ENCODE data around the gene DNAH17. TPM values are rescaled to one million over a fixed set of nuclear protein-coding genes. Genes with fewer than 3 reads are reported as not detected.

Gene DNAH17
- polyA plus RNA-seq, 2 donors, result 0.02 to 0.11 TPM

- Histone ChIP-seq H3K9me3 (ENCODE audit: control insufficient read depth in 2 of 2, insufficient read depth in 1 of 2, low read depth in 1 of 2, low read length in 1 of 2) (no peaks in the 10 kb centered on the region), H3K4me3 (ENCODE audit: low read depth in 1 of 2, low read length in 2 of 2) (no peak overlapping the region), H3K27me3 (ENCODE audit: control insufficient read depth in 1 of 2, insufficient read depth in 2 of 2, low read length in 2 of 2) (no peaks in the 10 kb centered on the region), H3K27ac (ENCODE audit: low read depth in 2 of 2, low read length in 1 of 2) (no peak overlapping the region), H3K4me1 (ENCODE audit: control insufficient read depth in 2 of 2, insufficient read depth in 2 of 2, low read length in 1 of 2) (no peaks in the 10 kb centered on the region), H3K36me3 (ENCODE audit: control insufficient read depth in 2 of 2, insufficient read depth in 2 of 2, low read length in 1 of 2) (no peaks in the 10 kb centered on the region)
- 86 to 89% methylated on average over 11 of the region's 11 CpGs for WGBS, 2 donors
Measured at GRCh38 chr17:78567991-78568390, 9.2 kb downstream of the DNAH17 start.

- Histone ChIP-seq H3K27ac (ENCODE audit: low read depth in 2 of 2, low read length in 1 of 2) (no peak overlapping the region), H3K4me3 (ENCODE audit: low read depth in 1 of 2, low read length in 2 of 2) (no peak overlapping the region)
- WGBS, 2 donors, result 89 to 91% methylated on average over 10 of the region's 10 CpGs
Measured at GRCh38 chr17:78566947-78567346, 10.2 kb downstream of the DNAH17 start.

GRCh38 chr17:78563189-78564145 is 13.7 kb downstream of the DNAH17 start:
- H3K27ac ChIP-seq (ENCODE audit: low read depth in 2 of 2, low read length in 1 of 2), result no peak overlapping the region

More at GRCh38 chr17:78566947-78567346, 10.2 kb downstream of the DNAH17 start:
- H3K4me1 ChIP-seq (ENCODE audit: control insufficient read depth in 2 of 2, insufficient read depth in 2 of 2, low read length in 1 of 2), result no peaks in the 10 kb centered on the region
- no peaks in the 10 kb centered on the region for H3K9me3 ChIP-seq (ENCODE audit: control insufficient read depth in 2 of 2, insufficient read depth in 1 of 2, low read depth in 1 of 2, low read length in 1 of 2)
- no peaks in the 10 kb centered on the region for H3K36me3 ChIP-seq (ENCODE audit: control insufficient read depth in 2 of 2, insufficient read depth in 2 of 2, low read length in 1 of 2)
- no peaks in the 10 kb centered on the region for H3K27me3 ChIP-seq (ENCODE audit: control insufficient read depth in 1 of 2, insufficient read depth in 2 of 2, low read length in 2 of 2)

GRCh38 chr17:78562734-78563133 is 14.5 kb downstream of the DNAH17 start:
- Histone ChIP-seq H3K9me3 (ENCODE audit: control insufficient read depth in 2 of 2, insufficient read depth in 1 of 2, low read depth in 1 of 2, low read length in 1 of 2) (no peaks in the 10 kb centered on the region), H3K36me3 (ENCODE audit: control insufficient read depth in 2 of 2, insufficient read depth in 2 of 2, low read length in 1 of 2) (no peaks in the 10 kb centered on the region), H3K27me3 (ENCODE audit: control insufficient read depth in 1 of 2, insufficient read depth in 2 of 2, low read length in 2 of 2) (no peaks in the 10 kb centered on the region), H3K4me1 (ENCODE audit: control insufficient read depth in 2 of 2, insufficient read depth in 2 of 2, low read length in 1 of 2) (no peaks in the 10 kb centered on the region), H3K4me3 (ENCODE audit: low read depth in 1 of 2, low read length in 2 of 2) (no peak overlapping the region), H3K27ac (ENCODE audit: low read depth in 2 of 2, low read length in 1 of 2) (no peak overlapping the region)
- 87 to 89% methylated on average over 7 of the region's 7 CpGs for WGBS, 2 donors

More at GRCh38 chr17:78563189-78564145, 13.7 kb downstream of the DNAH17 start:
- no peak overlapping the region for H3K4me3 ChIP-seq (ENCODE audit: low read depth in 1 of 2, low read length in 2 of 2)
- no peaks in the 10 kb centered on the region for H3K4me1 ChIP-seq (ENCODE audit: control insufficient read depth in 2 of 2, insufficient read depth in 2 of 2, low read length in 1 of 2)
- no peaks in the 10 kb centered on the region for H3K27me3 ChIP-seq (ENCODE audit: control insufficient read depth in 1 of 2, insufficient read depth in 2 of 2, low read length in 2 of 2)
- 64 to 67% methylated on average over 22 of the region's 22 CpGs for WGBS, 2 donors
- no peaks in the 10 kb centered on the region for H3K36me3 ChIP-seq (ENCODE audit: control insufficient read depth in 2 of 2, insufficient read depth in 2 of 2, low read length in 1 of 2)
- H3K9me3 ChIP-seq (ENCODE audit: control insufficient read depth in 2 of 2, insufficient read depth in 1 of 2, low read depth in 1 of 2, low read length in 1 of 2), result no peaks in the 10 kb centered on the region

- Histone ChIP-seq H3K4me3 (ENCODE audit: low read depth in 1 of 2, low read length in 2 of 2) (no peak overlapping the region), H3K4me1 (ENCODE audit: control insufficient read depth in 2 of 2, insufficient read depth in 2 of 2, low read length in 1 of 2) (no peaks in the 10 kb centered on the region), H3K9me3 (ENCODE audit: control insufficient read depth in 2 of 2, insufficient read depth in 1 of 2, low read depth in 1 of 2, low read length in 1 of 2) (no peaks in the 10 kb centered on the region), H3K27me3 (ENCODE audit: control insufficient read depth in 1 of 2, insufficient read depth in 2 of 2, low read length in 2 of 2) (no peaks in the 10 kb centered on the region), H3K27ac (ENCODE audit: low read depth in 2 of 2, low read length in 1 of 2) (no peak overlapping the region), H3K36me3 (ENCODE audit: control insufficient read depth in 2 of 2, insufficient read depth in 2 of 2, low read length in 1 of 2) (no peaks in the 10 kb centered on the region)
- 89 to 94% methylated on average over 10 of the region's 10 CpGs for WGBS, 2 donors
Measured at GRCh38 chr17:78561166-78561565, 16.0 kb downstream of the DNAH17 start.

GRCh38 chr17:78560731-78561130 is 16.5 kb downstream of the DNAH17 start:
- 94 to 95% methylated on average over 22 of the region's 22 CpGs for WGBS, 2 donors
- no peak overlapping the region for H3K4me3 ChIP-seq (ENCODE audit: low read depth in 1 of 2, low read length in 2 of 2)
- H3K27me3 ChIP-seq (ENCODE audit: control insufficient read depth in 1 of 2, insufficient read depth in 2 of 2, low read length in 2 of 2), result no peaks in the 10 kb centered on the region
- no peaks in the 10 kb centered on the region for H3K9me3 ChIP-seq (ENCODE audit: control insufficient read depth in 2 of 2, insufficient read depth in 1 of 2, low read depth in 1 of 2, low read length in 1 of 2)
- no peak overlapping the region for H3K27ac ChIP-seq (ENCODE audit: low read depth in 2 of 2, low read length in 1 of 2)
- H3K36me3 ChIP-seq (ENCODE audit: control insufficient read depth in 2 of 2, insufficient read depth in 2 of 2, low read length in 1 of 2), result no peaks in the 10 kb centered on the region
- H3K4me1 ChIP-seq (ENCODE audit: control insufficient read depth in 2 of 2, insufficient read depth in 2 of 2, low read length in 1 of 2), result no peaks in the 10 kb centered on the region

- Histone ChIP-seq H3K27ac (ENCODE audit: low read depth in 2 of 2, low read length in 1 of 2) (no peak overlapping the region), H3K4me1 (ENCODE audit: control insufficient read depth in 2 of 2, insufficient read depth in 2 of 2, low read length in 1 of 2) (no peaks in the 10 kb centered on the region), H3K9me3 (ENCODE audit: control insufficient read depth in 2 of 2, insufficient read depth in 1 of 2, low read depth in 1 of 2, low read length in 1 of 2) (no peaks in the 10 kb centered on the region), H3K36me3 (ENCODE audit: control insufficient read depth in 2 of 2, insufficient read depth in 2 of 2, low read length in 1 of 2) (no peaks in the 10 kb centered on the region), H3K4me3 (ENCODE audit: low read depth in 1 of 2, low read length in 2 of 2) (no peak overlapping the region), H3K27me3 (ENCODE audit: control insufficient read depth in 1 of 2, insufficient read depth in 2 of 2, low read length in 2 of 2) (no peaks in the 10 kb centered on the region)
- 63 to 70% methylated on average over 17 of the region's 17 CpGs for WGBS, 2 donors
Measured at GRCh38 chr17:78559749-78560368, 17.3 kb downstream of the DNAH17 start.

- Histone ChIP-seq H3K27ac (ENCODE audit: low read depth in 2 of 2, low read length in 1 of 2) (no peak overlapping the region), H3K4me3 (ENCODE audit: low read depth in 1 of 2, low read length in 2 of 2) (no peak overlapping the region), H3K4me1 (ENCODE audit: control insufficient read depth in 2 of 2, insufficient read depth in 2 of 2, low read length in 1 of 2) (no peaks in the 10 kb centered on the region), H3K9me3 (ENCODE audit: control insufficient read depth in 2 of 2, insufficient read depth in 1 of 2, low read depth in 1 of 2, low read length in 1 of 2) (no peaks in the 10 kb centered on the region), H3K27me3 (ENCODE audit: control insufficient read depth in 1 of 2, insufficient read depth in 2 of 2, low read length in 2 of 2) (no peaks in the 10 kb centered on the region), H3K36me3 (ENCODE audit: control insufficient read depth in 2 of 2, insufficient read depth in 2 of 2, low read length in 1 of 2) (no peaks in the 10 kb centered on the region)
- 83 to 86% methylated on average over 5 of the region's 5 CpGs for WGBS, 2 donors
Measured at GRCh38 chr17:78558989-78559388, 18.2 kb downstream of the DNAH17 start.

- WGBS, 2 donors, result 76 to 82% methylated on average over 10 of the region's 10 CpGs
- H3K4me3 ChIP-seq (ENCODE audit: low read depth in 1 of 2, low read length in 2 of 2), result no peak overlapping the region
- no peaks in the 10 kb centered on the region for H3K36me3 ChIP-seq (ENCODE audit: control insufficient read depth in 2 of 2, insufficient read depth in 2 of 2, low read length in 1 of 2)
- no peaks in the 10 kb centered on the region for H3K9me3 ChIP-seq (ENCODE audit: control insufficient read depth in 2 of 2, insufficient read depth in 1 of 2, low read depth in 1 of 2, low read length in 1 of 2)
- no peaks in the 10 kb centered on the region for H3K27me3 ChIP-seq (ENCODE audit: control insufficient read depth in 1 of 2, insufficient read depth in 2 of 2, low read length in 2 of 2)
- H3K4me1 ChIP-seq (ENCODE audit: control insufficient read depth in 2 of 2, insufficient read depth in 2 of 2, low read length in 1 of 2), result no peaks in the 10 kb centered on the region
- H3K27ac ChIP-seq (ENCODE audit: low read depth in 2 of 2, low read length in 1 of 2), result no peak overlapping the region
Measured at GRCh38 chr17:78558181-78558850, 18.9 kb downstream of the DNAH17 start.

Data from esophagus (tissue), 2 donors.